ENCODE results near the gene MYBPC1.

MYBPC1 gene

DNA sequence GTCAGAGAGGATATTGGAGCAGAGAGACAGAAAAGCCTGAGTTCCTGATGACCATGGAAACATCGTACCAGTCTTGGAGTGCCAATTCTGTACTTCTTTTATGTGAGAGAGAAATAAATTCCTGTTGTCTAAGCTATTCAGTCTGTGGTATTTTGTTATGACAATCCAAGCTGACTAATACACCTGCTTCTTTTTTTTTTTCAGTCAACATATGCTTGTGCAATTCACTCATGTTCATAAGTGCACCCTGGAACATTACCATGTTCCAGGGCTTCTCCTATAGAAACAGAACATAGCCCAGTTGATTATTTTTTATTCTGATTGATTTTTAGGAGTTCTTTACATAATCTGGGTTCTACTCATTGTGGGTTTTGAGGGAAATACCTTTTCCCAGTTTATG lies 100.9 kb downstream of the MYBPC1 start:
- no peak for DNase-seq (ENCODE audit: low read depth)

- DNase-seq (ENCODE audit: low read depth) = no peak
These were observed 101.8 kb downstream of the MYBPC1 start for GRCh38 chr12:101696251-101697196.

GRCh38 chr12:101697197-101697929 lies 102.6 kb downstream of the MYBPC1 start, which contains the start of gene CHPT1:
Gene CHPT1, plus strand, starts transcription at chr12:101697640. Its CDS starts 222 bp downstream, at chr12:101697862.
- peak; percentile 20 for DNase-seq (ENCODE audit: low read depth)

- no peak for DNase-seq (ENCODE audit: low read depth)
These were observed 103.4 kb downstream of the MYBPC1 start for GRCh38 chr12:101697930-101698799.

DNA sequence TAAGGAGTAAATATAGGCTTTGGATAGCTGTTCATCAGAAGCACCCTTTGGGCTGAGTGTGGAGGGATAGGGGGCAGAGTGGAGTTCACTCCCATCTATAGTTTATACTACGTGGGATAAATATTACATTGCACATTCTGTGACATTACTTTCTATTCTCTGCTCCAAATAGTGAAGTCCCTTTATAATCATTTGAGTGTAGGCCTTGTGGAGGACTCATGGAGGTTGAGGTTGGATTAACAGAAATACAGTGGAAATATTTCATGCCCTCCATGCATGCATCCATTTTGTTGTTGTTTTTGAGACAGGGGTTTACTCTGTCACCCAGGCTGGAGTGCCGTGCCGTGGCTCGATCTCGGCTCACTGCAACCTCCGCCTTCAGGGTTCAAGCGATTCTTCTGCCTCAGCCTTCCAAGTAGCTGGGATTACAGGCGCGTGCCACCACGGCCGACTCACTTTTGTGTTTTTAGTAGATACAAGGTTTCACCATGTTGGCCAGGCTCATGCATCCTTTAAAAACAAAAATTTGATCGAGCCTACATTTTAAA lies 104.1 kb downstream of the MYBPC1 start:
- no peak for DNase-seq (ENCODE audit: low read depth)

- DNase-seq (ENCODE audit: low read depth) = no peak
These were observed 105.6 kb downstream of the MYBPC1 start for GRCh38 chr12:101700299-101700820.

GRCh38 chr12:101703487-101703886 lies 108.7 kb downstream of the MYBPC1 start:
- no peak for DNase-seq (ENCODE audit: low read depth)

DNA sequence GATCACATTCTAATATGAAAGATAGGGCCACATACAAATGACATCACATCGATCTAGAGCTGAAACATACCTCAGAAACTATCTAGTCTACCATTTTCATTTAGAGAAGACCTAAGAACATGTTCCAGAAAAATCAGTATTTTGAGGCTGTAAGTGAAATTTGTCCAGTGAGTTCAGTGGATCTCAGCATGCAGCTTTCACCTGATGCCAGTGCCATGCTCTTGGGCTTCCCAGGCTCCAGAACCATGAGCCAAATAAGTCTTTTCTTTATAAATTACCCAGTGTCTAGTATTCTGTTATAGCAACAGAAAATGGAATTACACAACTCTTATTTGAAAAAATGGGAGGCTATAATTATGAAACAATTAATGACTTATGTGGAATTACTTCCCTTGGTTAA lies 111.6 kb downstream of the MYBPC1 start:
- DNase-seq (ENCODE audit: low read depth) = no peak

GRCh38 chr12:101707131-101707782 lies 112.5 kb downstream of the MYBPC1 start:
- no peak for DNase-seq (ENCODE audit: low read depth)

DNA sequence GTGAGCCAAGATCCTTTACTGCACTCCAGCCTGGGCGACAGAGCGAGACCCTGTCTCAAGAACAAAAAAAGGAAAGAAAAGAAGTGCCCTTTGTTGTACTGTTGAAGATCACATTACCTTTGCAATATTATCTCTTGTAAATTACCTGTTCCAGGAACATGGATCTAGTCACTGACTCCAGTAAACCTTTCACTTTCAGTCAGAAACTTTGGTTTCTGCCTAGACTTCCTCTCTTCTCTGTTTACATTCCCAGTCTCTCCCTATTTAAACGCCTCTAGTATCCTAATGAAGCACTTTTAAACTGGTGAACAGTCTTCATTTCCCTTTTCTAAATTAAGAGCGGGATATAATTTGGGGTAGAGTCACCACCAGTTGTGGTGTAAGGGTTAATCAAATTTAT lies 115.5 kb downstream of the MYBPC1 start:
- no peak for DNase-seq (ENCODE audit: low read depth)

GRCh38 chr12:101713059-101713682 lies 118.4 kb downstream of the MYBPC1 start:
- no peak for DNase-seq (ENCODE audit: low read depth)

DNA sequence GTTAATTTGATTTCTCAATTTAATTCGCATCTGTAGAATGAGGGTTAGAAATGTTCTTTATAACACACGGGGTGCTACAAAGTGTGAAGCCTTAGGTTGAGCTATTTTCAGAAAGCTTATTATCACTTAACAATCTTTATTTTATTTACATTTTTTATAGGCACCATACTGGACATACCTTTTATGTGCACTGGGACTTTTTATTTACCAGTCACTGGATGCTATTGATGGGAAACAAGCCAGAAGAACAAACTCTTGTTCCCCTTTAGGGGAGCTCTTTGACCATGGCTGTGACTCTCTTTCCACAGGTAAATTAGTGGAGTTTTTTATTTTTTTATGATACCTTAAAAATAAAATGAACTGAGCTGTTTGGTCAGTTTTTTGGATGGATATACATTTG lies 119.2 kb downstream of the MYBPC1 start:
- no peak for DNase-seq (ENCODE audit: low read depth)

- DNase-seq (ENCODE audit: low read depth) = no peak
These were observed 120.2 kb downstream of the MYBPC1 start for GRCh38 chr12:101714877-101715444.

- no peak for DNase-seq (ENCODE audit: low read depth)
These were observed 124.8 kb downstream of the MYBPC1 start for GRCh38 chr12:101719566-101719965.

DNA sequence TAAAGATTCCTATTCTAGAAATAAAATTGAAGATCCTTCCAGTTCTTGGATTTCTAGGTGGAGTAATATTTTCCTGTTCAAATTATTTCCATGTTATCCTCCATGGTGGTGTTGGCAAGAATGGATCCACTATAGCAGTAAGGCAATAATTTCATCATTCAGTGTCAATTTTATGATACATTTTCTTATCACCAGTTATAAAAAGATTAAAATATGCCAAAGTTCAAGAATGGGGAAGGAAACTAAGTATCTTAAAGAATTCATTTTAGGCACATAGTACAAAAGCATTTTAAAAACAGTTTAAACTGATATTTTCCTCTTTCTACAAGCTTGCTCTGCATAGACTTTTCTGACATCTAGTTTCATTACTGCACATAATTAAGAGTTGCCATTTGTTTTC lies 125.3 kb downstream of the MYBPC1 start:
- no peak for DNase-seq (ENCODE audit: low read depth)

GRCh38 chr12:101722392-101722791 lies 127.6 kb downstream of the MYBPC1 start:
- no peak for DNase-seq (ENCODE audit: low read depth)

GRCh38 chr12:101727098-101727497 lies 132.3 kb downstream of the MYBPC1 start:
- DNase-seq (ENCODE audit: low read depth) = no peak

DNA sequence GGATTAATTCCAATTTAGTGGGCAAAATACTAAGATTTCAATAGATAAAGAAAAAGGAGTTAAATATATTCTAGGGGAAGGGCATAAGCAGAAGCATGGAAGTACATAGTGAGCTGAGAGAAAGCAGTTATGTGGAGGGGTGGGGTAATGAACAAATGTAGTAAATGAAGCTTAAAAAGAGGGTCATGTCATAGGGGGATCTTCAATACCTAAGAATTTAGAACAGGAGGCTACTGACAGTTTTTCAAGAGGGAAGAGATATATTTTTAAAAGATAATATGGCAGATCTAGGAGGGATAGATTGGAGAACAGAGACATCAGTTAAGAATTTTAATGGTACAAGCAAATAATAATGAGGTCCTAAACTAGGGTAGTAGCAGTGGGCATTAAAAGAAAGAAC lies 135.1 kb downstream of the MYBPC1 start:
- no peak for DNase-seq (ENCODE audit: low read depth)

- DNase-seq (ENCODE audit: low read depth) = no peak
These were observed 137.5 kb downstream of the MYBPC1 start for GRCh38 chr12:101732318-101732717.

DNA sequence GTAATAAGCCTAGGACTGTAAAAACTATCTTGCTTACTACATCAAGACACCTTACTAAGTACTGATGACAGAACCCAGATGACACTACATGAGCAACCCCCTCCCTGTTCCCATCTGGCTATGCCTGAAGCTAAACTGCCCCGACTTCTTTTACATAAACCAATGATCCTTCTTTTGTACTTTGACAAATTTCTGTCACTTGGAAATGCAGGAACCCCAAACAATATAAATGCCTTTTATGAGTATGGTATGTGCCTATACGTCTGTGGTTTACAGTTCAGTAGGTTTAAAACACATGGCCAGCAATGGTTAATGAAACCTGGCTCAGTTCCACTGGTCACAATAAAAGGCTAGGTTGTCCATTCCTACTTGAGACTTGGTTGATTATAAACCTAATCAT lies 138.4 kb downstream of the MYBPC1 start:
- DNase-seq (ENCODE audit: low read depth) = no peak

All from stimulated activated CD8-positive, alpha-beta memory T cell treated with anti-CD3 and anti-CD28 coated beads, Interleukin-15, amount 100 ng/mL, for 1 hour (primary cell).